HAP-1 (cell line): ENCODE data around the gene YIPF6.
"Not testable (repeated sequence)": the region's sequence is repeated elsewhere in the genome, so short reads cannot be mapped to it uniquely, and the experiment has no call there.

Experiments used
- DNase-seq, 2 experiments: peaks; one replicate each; pipeline ENCODE4 v3.0.0-alpha.2; 2016 to 2020; ENCODE audit warnings: low spot score in 2 of 2
- H3K27me3 ChIP-seq: fragments of 250-450 bp; sonication (Bioruptor Pico); 2 replicates; pipeline ENCODE4 v1.5.1; 2020; ENCODE audit warnings: low read depth, mild to moderate bottlenecking, moderate library complexity
- H3K36me3 ChIP-seq: fragments of 250-450 bp; sonication (Bioruptor Pico); replicated peaks from 2 replicates; pipeline ENCODE4 v1.5.1; 2020; ENCODE audit warnings: mild to moderate bottlenecking
- H3K4me1 ChIP-seq: fragments of 250-450 bp; sonication (Bioruptor Pico); 2 replicates; pipeline ENCODE4 v1.5.1; 2020; ENCODE audit warnings: mild to moderate bottlenecking
- H3K4me3 ChIP-seq: fragments of 250-450 bp; sonication (Bioruptor Pico); 2 replicates; pipeline ENCODE4 v1.5.1; 2020; ENCODE audit warnings: mild to moderate bottlenecking, moderate library complexity
- H3K9me3 ChIP-seq: fragments of 250-450 bp; sonication (Bioruptor Pico); 2 replicates; pipeline ENCODE4 v1.5.1; 2020; ENCODE audit warnings: mild to moderate bottlenecking, moderate library complexity
- in situ Hi-C: fragments of 300-500 bp; cut with MboI; formaldehyde crosslinking; loops from 3 replicates; pipeline ENCODE4 v1.14.3; 2020; ENCODE audit warnings: low sequenced_read_pairs, inconsistent platforms, mixed read lengths

Gene YIPF6

DNA sequence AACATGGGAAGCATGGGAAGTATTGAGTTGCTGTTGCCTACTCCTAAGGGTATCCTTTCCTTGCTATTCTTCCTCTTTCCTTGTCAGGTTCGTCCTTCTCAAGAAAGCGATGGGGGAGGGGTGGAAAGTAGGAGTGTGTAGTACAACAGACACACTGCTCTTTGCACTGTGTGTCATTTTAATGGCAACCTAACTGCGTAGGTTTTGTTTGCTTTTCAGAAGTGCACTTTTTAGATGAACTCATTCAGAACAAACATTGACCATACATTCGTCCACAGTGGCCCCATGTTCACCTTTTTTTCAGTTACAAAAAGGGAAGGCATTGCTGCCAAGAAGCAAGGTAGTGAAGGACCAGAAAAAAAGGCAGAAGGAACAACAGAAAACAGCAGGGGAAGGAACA is 10.2 kb upstream of the YIPF6 start:
- DNase-seq = no peak
- in situ Hi-C loops = no loop called here
- Histone ChIP-seq H3K27me3 (peaks cover 3% of the 10 kb centered on the region; the same call in 1 of the 2 replicates), H3K4me3 (no peak overlapping the region), H3K9me3 (no peaks in the 10 kb centered on the region), H3K36me3 (no peaks in the 10 kb centered on the region), H3K4me1 (no peaks in the 10 kb centered on the region)

DNA sequence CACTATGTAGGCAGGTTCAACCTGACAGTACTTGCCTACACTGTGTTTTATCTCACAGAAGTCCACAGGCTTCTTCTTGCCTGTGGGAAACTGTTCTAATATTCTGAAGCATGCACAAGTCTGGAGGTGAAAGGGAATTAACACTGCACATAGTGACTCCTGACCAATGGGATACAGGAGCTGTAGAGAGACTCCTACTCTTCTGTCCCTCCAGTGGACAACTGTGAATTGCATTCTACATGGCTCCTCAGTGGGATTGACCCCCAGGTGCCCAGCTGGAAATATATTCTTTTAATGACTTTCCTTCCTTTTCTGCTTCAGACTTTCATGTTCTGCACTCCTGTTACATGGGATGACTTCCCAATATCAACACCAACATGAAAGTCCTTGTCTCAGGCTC is 8.2 kb upstream of the YIPF6 start:
- Histone ChIP-seq H3K4me3 (no peak overlapping the region), H3K27me3 (peaks cover 3% of the 10 kb centered on the region), H3K36me3 (no peaks in the 10 kb centered on the region), H3K4me1 (no peaks in the 10 kb centered on the region), H3K9me3 (no peaks in the 10 kb centered on the region)
- peak; percentile 49 to 55 for DNase-seq
- in situ Hi-C loops = loop anchor here (10.0 kb wide), 1 partner anchor 296 kb away; no protein-coding TSS in a partner anchor

DNA sequence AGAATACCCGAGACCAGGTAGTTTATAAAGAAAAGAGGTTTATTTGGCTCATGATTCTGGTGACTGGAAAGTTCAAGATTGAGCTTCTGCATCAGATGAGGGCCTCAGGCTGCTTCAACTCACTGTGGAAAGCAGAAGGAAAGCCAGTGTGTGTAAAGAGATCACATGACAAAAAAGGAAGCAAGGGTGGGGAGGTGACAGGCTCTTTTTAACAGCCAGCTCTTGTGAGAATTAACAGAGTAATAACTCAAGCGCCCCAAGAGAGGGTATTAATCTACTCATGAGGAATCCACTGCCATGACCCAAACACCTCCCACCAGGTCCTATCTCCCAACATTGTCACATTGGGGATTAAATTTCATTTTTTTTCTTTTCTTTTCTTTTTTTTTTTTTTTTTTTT is 6.3 kb upstream of the YIPF6 start:
- no peak for DNase-seq
- Histone ChIP-seq H3K27me3 (no peaks in the 10 kb centered on the region; the same call in 1 of the 2 replicates), H3K4me1 (0 out of 2 replicates have a peak, but pooled peaks cover under 1% of the 10 kb centered on the region), H3K36me3 (no peaks in the 10 kb centered on the region), H3K4me3 (no peak overlapping the region), H3K9me3 (no peaks in the 10 kb centered on the region)
- in situ Hi-C loops = loop anchor here (10.0 kb wide), 1 partner anchor 298 kb away; no protein-coding TSS in a partner anchor

DNA sequence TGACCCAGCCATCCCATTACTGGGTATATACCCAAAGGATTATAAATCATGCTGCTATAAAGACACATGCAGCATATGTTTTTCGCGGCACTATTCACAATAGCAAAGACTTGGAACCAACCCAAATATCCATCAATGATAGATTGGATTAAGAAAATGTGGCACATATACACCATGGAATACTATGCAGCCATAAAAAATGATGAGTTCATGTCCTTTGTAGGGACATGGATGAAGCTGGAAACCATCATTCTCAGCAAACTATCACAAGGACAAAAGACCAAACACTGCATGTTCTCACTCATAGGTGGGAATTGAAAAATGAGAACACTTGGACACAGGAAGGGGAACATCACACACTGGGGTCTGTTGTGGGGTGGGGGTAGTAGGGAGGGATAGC is 5.1 kb upstream of the YIPF6 start:
- in situ Hi-C loops = loop anchor here (10.0 kb wide), 1 partner anchor 299 kb away; no protein-coding TSS in a partner anchor
- H3K27me3 ChIP-seq, H3K36me3 ChIP-seq, DNase-seq, H3K4me1 ChIP-seq, H3K4me3 ChIP-seq, H3K9me3 ChIP-seq: not testable (repeated sequence)

DNA sequence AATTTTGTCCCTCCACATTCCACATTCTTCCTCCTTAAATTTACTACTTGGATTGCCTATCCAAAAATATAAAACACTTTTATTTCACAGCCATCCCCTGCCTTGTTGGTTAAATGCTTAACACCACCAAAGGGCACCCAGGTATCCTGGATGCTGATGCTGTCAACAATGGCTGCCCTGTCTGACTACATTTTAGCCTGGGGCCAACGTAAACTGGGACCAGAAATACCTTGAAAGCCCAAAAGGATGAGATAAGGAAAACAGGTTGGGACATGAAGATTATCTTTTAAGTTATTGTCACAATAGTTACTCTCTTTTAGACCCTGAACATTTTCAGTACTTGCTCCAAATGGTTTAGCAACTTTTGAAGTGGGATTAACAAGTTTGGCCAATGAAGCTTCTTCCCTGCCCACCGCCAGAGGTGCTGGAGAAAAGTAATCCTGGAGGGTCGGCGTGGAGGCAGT is 775 bp upstream of the YIPF6 start:
- H3K4me1 ChIP-seq = peaks cover 6% of the 10 kb centered on the region
- peak; percentile 21 to 74 for DNase-seq
- no peaks in the 10 kb centered on the region; the same call in 1 of the 2 replicates for H3K27me3 ChIP-seq
- peak overlapping the region; percentile 79 for H3K4me3 ChIP-seq
- in situ Hi-C loops = loop anchor here (10.0 kb wide), 1 partner anchor 303 kb away; no protein-coding TSS in a partner anchor
- peaks cover 18% of the 10 kb centered on the region for H3K36me3 ChIP-seq
- H3K9me3 ChIP-seq = no peaks in the 10 kb centered on the region

DNA sequence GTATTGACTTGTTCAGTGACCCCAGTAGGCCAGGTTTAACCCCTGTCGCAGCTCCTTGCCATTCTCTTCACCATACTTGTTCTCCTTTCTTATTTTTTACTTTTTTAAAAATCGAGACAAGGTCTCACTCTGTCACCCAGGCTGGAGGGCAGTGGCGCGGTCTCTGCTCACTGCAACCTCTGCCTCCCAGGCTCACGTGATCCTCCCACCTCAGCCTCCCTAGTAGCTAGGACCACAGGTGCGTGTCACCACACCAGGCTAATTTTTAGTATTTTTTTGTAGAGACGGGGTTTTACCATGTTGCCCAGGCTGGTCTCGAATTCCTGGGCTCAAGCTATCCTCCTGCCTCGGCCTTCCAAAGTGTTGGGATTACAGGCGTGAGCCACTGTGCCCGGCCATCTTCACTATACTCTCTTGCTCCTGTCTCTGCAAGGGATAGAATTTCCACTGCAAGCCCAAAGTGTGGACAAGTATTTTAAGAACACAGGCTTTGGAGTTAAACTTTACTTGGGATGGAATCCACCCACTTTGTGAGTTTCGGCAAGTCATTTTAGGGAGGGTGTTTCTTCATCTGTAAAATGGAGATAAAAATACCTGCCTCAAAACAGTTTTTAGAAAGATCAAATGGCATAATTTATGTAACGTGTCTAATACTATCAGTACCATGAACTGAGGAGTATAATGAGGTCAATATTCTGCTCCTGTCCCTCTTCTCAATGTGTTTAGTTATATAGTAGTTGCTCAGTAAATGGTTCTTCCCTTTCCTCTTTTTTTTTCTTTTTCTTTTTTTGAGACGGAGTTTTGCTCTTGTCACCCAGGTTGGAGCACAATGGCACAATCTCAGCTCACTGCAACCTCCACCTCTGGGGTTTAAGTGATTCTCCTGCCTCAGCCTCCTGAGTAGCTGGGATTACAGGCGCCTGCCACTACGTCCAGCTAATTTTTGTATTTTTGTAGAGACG is 973 bp downstream of the YIPF6 start:
- no peak for DNase-seq
- no peaks in the 10 kb centered on the region; the same call in 1 of the 2 replicates for H3K27me3 ChIP-seq
- no peaks in the 10 kb centered on the region for H3K9me3 ChIP-seq
- peak overlapping the region; percentile 79 for H3K4me3 ChIP-seq
- in situ Hi-C loops = loop anchor here (10.0 to 25.0 kb wide), 2 partner anchors 305 to 787 kb away; no protein-coding TSS in a partner anchor
- peaks cover 6% of the 10 kb centered on the region for H3K4me1 ChIP-seq
- peaks cover 28% of the 10 kb centered on the region for H3K36me3 ChIP-seq

DNA sequence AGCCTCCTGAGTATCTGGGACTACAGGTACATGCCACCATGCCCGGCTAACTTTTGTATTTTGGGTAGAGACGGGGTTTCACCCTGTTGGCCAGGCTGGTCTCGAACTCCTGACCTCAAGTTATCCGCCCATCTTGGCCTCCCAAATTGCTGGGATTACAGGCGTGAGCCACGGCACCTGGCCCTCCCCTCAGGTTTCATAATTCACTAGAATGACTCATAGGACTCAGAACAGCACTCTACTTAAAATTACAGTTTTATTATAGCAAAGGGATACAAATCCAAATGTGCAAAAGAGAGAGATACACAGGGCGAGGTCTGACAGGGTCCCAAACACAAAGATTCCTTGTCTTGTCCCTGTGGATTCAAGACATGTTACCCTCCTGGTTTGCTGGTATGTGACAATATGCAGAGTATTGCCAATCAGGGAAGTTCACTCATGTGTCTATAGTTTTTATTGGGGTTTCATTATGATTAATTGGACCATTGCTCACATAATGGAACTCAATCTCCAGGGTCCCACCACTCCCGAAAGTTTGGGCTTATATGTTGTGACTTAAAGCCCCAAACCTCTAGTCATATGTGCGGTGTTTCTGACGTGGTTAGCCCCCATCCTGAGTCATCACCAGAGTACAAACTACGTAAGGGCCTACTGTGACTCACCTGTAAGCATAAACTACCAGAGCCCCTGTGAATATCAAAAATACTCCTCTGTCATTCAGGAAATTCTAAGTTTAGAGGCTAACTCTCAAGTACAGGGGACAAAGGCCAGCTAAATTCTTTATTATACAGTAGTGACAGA is 5.2 kb downstream of the YIPF6 start:
- H3K4me3 ChIP-seq = no peak overlapping the region
- peaks cover 33% of the 10 kb centered on the region for H3K36me3 ChIP-seq
- in situ Hi-C loops = loop anchor here (25.0 kb wide), 1 partner anchor 783 kb away; no protein-coding TSS in a partner anchor
- DNase-seq = no peak
- no peaks in the 10 kb centered on the region for H3K27me3 ChIP-seq
- H3K9me3 ChIP-seq = no peaks in the 10 kb centered on the region
- H3K4me1 ChIP-seq = peaks cover 22% of the 10 kb centered on the region

DNA sequence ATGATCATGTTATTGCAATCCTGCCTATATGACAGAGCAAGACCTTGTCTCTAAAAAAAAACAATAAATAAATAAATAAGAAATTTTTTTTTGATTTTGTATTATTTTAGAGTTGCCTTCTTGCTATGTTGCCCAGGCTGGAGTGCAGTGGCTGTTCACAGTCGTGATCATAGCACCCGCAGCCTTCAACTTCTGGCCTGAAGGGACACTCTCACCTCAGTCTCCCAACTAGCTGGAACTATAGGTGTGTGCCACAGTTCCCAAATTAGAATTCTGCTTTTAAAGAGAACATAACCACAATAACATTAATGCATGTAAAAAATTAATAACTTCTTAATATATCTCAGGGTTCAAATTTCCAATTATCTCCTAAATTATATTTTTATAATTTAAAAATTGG is 7.8 kb downstream of the YIPF6 start:
- in situ Hi-C loops = loop anchor here (25.0 kb wide), 1 partner anchor 781 kb away; no protein-coding TSS in a partner anchor

DNA sequence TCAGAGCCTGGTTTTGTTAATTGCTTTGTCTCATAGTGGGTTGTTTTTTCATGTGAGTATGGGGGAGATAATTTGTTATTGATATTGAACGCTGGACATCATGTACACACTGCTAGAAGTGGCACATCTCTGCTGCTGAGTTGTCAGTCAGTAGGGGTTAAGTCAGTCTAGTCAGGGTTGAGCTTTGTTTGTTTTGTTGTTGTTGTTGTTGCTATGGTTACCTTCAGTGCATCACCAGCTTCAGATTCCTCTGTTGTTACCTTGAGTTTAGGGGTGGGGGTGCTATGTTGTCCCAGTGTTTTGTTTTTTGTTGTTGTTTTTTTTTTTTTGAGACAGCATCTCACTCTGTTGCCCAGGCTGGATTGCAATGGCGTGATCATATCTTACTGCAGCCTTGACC is 9.9 kb downstream of the YIPF6 start:
- in situ Hi-C loops = loop anchor here (25.0 kb wide), 1 partner anchor 779 kb away; no protein-coding TSS in a partner anchor
- DNase-seq = no peak
- H3K36me3 ChIP-seq = peaks cover 40% of the 10 kb centered on the region

More for the DNA sequence above, 7.8 kb downstream of the YIPF6 start:
- no peaks in the 10 kb centered on the region for H3K9me3 ChIP-seq
- no peaks in the 10 kb centered on the region for H3K27me3 ChIP-seq
- peaks cover 34% of the 10 kb centered on the region for H3K36me3 ChIP-seq
- no peak for DNase-seq
- no peak overlapping the region for H3K4me3 ChIP-seq
- H3K4me1 ChIP-seq = peaks cover 22% of the 10 kb centered on the region

DNA sequence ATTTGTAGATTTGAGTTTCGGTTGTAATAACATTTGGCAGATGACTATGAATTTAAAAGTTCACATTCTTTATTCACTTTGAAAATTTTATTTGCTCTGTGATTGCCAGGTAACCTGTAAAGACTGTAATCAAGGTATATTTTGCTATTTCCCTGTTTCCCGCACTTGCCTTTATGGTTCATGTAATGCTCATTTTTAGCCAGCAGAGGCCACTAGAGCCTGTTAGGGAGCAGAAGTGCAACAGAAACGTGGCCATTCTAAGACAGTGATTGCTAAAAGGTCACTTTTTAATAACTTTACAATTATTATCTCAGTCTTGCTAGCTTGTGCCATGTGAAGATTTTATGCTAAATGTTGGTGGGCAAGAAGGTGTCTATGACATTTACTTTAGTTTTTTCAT is 12.4 kb downstream of the YIPF6 start:
- Histone ChIP-seq H3K4me3 (no peak overlapping the region), H3K36me3 (peaks cover 51% of the 10 kb centered on the region), H3K4me1 (peaks cover 22% of the 10 kb centered on the region), H3K27me3 (no peaks in the 10 kb centered on the region), H3K9me3 (no peaks in the 10 kb centered on the region)
- in situ Hi-C loops = loop anchor here (25.0 kb wide), 1 partner anchor 776 kb away; no protein-coding TSS in a partner anchor
- DNase-seq = peak; percentile 56 to 72

More for the DNA sequence above, 9.9 kb downstream of the YIPF6 start:
- H3K9me3 ChIP-seq = no peaks in the 10 kb centered on the region
- peaks cover 22% of the 10 kb centered on the region for H3K4me1 ChIP-seq
- H3K27me3 ChIP-seq = no peaks in the 10 kb centered on the region
- H3K4me3 ChIP-seq = no peak overlapping the region

DNA sequence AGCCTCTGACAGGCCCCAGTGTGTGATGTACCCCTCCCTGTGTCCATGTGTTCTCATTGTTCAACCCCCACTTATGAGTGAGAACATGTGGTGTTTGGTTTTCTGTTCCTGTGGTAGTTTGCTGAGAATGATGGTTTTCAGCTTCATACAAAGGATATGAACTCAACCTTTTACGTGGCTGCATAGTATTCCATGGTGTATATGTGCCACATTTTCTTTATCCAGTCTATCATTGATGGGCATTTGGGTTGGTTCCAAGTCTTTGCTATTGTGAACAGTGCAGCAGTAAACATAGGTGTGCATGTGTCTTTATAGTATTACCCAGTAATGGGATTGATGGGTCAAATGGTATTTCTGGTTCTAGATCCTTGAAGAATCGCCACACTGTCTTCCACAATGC is 25.8 kb downstream of the YIPF6 start:
- H3K36me3 ChIP-seq = peaks cover 92% of the 10 kb centered on the region
- not testable (repeated sequence) for H3K4me1 ChIP-seq, H3K9me3 ChIP-seq, H3K27me3 ChIP-seq, DNase-seq, H3K4me3 ChIP-seq
- in situ Hi-C loops = loop anchor here (25.0 kb wide), 1 partner anchor 763 kb away; no protein-coding TSS in a partner anchor

DNA sequence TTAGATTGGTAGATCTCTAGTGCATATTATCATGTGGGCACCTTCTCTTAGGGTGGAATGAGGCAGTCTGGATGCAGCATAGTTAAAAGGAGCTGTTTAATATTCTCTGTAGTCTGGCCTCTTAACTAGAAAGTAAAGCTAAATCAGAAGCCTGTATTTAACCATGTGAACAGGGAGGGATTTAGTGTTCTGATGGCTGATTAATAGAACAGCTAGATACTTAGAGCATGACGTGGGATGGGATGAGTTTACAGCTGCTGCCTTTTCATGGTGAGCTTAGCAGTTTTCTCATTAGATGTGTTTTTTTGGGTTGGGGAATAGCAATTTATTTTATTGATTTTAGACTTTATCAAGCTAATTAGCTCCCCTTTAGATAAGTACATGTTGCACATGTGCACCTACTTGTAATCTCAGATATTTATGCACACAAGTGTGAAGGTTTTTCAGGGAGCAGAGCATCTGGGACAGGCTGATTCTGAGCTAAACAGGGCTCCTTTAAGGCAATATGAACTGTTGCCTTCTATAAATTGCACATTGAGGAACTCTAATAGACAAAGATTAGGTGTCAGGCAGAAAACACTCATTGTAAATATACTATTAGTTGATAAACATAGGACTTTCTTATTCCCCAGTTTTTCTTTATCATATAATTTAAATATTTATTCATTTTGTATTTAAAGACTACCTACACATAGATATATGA is 34.1 kb downstream of the YIPF6 start:
- H3K4me1 ChIP-seq = no peaks in the 10 kb centered on the region
- H3K4me3 ChIP-seq = no peak overlapping the region
- DNase-seq = no peak
- in situ Hi-C loops = no loop called here
- peaks cover 66% of the 10 kb centered on the region for H3K36me3 ChIP-seq
- H3K9me3 ChIP-seq = no peaks in the 10 kb centered on the region
- no peaks in the 10 kb centered on the region for H3K27me3 ChIP-seq

DNA sequence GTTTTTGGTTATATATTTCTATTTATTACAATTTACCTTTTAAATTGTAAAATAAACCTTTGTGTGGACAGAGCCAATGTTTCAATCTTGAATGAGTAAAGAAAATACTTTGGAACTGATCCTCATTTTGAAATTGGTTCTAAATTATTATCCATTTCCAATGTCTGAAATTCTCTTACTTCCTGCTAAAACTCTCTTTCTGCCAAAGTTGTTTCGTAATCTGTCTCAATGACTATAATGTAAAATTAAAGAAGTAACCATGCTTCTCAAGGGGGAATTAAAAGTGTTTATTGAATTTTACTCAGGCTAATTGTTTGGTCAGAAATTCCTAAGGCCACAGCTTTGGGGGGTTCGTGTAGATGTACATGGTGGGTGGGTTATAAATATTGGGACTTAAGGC is 34.8 kb downstream of the YIPF6 start:
- DNase-seq = no peak
- in situ Hi-C loops = no loop called here
- no peaks in the 10 kb centered on the region for H3K4me1 ChIP-seq
- H3K27me3 ChIP-seq = no peaks in the 10 kb centered on the region
- no peak overlapping the region for H3K4me3 ChIP-seq
- no peaks in the 10 kb centered on the region for H3K9me3 ChIP-seq
- peaks cover 61% of the 10 kb centered on the region for H3K36me3 ChIP-seq
